GM21381 (cell line): ENCODE measurements around the gene SORBS1.

Source experiments
- ATAC-seq: cut with Tn5 transposase; IDR thresholded peaks from one replicate; pipeline ENCODE4 v1.9.1; 2021; ENCODE audit warnings: mild to moderate bottlenecking, moderate library complexity; ENCODE audit not compliant: unreplicated experiment

The SORBS1 gene

GRCh38 chr10:95561177-95561863, at the start of gene SORBS1:
Gene SORBS1 (minus strand): TSS chr10:95561371. CDS start chr10:95441135, 120,236 bp downstream.
- ATAC-seq: peak; percentile 99

GRCh38 chr10:95610727-95611126, 49.6 kb upstream of the SORBS1 start:
- no peak for ATAC-seq

GRCh38 chr10:95606922-95607321, 45.8 kb upstream of the SORBS1 start:
- no peak for ATAC-seq

GRCh38 chr10:95605163-95605562, 44.0 kb upstream of the SORBS1 start:
- ATAC-seq: no peak

GRCh38 chr10:95604630-95605029, 43.5 kb upstream of the SORBS1 start:
- no peak for ATAC-seq

GRCh38 chr10:95602382-95602781, 41.2 kb upstream of the SORBS1 start:
- ATAC-seq: no peak

GRCh38 chr10:95601116-95601719, 40.0 kb upstream of the SORBS1 start:
- ATAC-seq: no peak

GRCh38 chr10:95600158-95600557, 39.0 kb upstream of the SORBS1 start:
- no peak for ATAC-seq

GRCh38 chr10:95597788-95598187, 36.6 kb upstream of the SORBS1 start:
- ATAC-seq: no peak

- ATAC-seq: no peak
Measured at GRCh38 chr10:95588025-95588424, 26.9 kb upstream of the SORBS1 start.

- no peak for ATAC-seq
Measured at GRCh38 chr10:95579835-95580535, 18.8 kb upstream of the SORBS1 start.

GRCh38 chr10:95579292-95579691, 18.1 kb upstream of the SORBS1 start:
- ATAC-seq: no peak

GRCh38 chr10:95578619-95579018, 17.4 kb upstream of the SORBS1 start:
- ATAC-seq: no peak

GRCh38 chr10:95574649-95575365, 13.6 kb upstream of the SORBS1 start:
- ATAC-seq: no peak

- ATAC-seq: no peak
Measured at GRCh38 chr10:95573964-95574604, 12.9 kb upstream of the SORBS1 start.

GRCh38 chr10:95573527-95573926, 12.4 kb upstream of the SORBS1 start:
- ATAC-seq: no peak

- ATAC-seq: no peak
Measured at GRCh38 chr10:95572131-95572820, 11.1 kb upstream of the SORBS1 start.

GRCh38 chr10:95571390-95571789, 10.2 kb upstream of the SORBS1 start:
- no peak for ATAC-seq

GRCh38 chr10:95569368-95569767, 8.2 kb upstream of the SORBS1 start:
- no peak for ATAC-seq

- no peak for ATAC-seq
Measured at GRCh38 chr10:95567903-95568630, 6.9 kb upstream of the SORBS1 start.
